GM20431 (cell line): ENCODE data around the gene PCNX2.

ENCODE experiments used
- in situ Hi-C: fragments of 300-500 bp; cut with MseI, MboI; formaldehyde crosslinking; loops from one replicate; pipeline ENCODE4 v1.15.0; 2020; ENCODE audit warnings: low sequenced_read_pairs; ENCODE audit not compliant: unreplicated experiment

PCNX2 gene

DNA sequence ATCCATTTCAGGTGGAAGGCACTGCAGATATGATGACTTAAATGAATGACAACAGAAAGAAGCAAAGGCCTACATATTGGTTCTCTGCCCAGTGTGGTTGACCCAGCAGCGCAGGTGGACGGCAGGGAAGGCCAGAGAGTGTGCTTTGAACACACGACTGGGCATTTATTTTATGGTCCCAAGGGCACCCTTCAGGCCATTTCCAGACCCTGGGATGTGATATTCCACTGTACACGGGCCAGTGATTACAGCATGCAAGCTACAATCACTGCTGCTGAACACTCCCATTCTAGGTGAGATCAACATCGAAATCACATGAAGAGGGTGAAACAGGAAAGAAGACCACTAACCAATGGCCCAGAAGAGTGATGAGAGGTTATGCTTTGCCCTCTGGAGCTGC lies 33.8 kb downstream of the PCNX2 start:
- in situ Hi-C loops: no loop called here

DNA sequence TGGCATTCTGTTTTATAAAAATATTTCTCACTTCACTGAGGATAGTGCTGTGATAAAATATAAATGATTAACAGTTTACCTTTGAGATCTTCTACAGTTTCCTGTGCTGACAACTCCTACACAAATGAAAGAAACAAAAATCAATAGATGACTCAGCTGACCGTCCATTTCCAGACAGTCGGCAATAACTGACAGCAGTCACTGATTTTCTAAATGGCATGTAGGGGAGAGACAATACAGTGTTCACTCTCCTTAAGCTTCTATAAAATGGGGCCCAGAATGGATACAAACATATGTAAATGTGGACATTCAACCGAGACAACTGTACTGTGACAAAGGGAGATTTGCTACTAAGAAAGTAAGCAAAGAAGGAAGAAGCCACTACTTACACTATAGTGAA lies 34.3 kb downstream of the PCNX2 start:
- in situ Hi-C loops: no loop called here

DNA sequence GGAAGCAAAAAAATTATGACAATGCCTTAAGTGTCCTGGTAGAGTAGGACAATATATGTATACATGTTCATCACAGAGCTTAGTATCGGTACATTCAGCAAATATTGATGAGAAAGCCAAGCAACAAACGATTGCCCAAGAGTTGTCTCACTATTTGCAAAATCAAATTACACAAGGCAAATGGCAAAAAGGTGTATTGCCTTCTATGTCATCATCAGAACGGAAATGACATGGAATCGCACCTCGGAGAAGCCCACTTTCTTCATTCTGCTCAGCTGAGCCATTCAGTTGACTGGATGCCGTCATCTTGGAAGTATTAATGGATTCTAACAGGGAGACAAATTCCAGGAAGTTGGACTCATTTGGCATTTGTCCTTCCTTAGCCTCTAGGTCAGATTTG lies 37.7 kb downstream of the PCNX2 start:
- in situ Hi-C loops: no loop called here

DNA sequence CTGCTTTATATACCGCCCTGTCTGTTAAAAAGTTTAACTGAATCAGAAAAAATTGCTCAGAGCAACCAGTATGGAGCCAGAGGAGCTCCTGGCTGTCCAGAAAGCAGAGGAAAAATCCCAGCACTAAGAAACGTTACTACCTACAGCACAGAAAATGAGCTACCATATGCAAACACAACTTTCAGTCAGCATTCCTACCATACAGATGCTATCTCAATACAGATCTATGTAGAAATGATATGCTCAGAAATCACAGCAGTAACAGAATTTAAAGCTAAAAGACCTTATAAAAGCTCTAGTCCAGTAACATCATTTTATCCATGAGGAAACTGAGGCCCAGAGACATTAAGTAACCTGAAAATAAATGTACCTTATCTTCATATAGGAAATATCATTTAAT lies 38.7 kb downstream of the PCNX2 start:
- in situ Hi-C loops: no loop called here

DNA sequence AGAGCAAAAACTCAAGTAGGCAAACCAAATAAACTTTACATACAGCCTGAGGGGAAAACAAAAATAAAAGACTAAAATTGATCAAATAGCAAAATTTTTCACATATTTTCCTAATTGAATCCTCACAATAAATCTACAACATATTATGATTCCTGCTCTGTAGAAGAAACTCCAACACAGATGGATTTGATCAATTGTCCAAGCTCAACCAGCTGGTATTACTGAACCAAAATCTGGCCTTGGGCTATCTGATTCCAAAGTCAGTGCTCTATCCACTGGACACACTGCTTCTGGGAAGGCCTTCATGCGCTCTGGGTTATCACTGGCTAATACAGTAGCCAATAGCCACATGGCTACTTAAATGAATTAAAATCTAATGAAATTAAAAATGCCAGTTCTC lies 39.3 kb downstream of the PCNX2 start:
- in situ Hi-C loops: no loop called here

DNA sequence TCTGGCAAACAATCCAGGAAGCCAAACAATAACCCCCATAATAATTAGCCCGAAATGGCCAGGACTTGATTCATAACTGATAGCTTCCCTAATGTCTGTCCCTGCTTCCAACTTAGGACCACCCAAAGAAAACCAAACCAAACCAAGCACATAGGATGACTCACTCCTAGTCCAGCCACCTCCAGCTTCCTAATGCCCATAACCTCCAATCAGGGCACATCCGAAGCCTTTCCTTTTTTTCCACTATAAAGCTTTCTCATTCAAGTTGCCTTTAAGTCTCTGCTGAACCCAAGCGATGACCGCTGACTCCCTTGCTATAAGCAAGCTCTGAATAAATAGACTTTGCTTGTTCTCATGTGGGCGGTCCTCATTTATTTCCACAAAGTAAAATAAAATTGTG lies 40.4 kb downstream of the PCNX2 start:
- in situ Hi-C loops: no loop called here

DNA sequence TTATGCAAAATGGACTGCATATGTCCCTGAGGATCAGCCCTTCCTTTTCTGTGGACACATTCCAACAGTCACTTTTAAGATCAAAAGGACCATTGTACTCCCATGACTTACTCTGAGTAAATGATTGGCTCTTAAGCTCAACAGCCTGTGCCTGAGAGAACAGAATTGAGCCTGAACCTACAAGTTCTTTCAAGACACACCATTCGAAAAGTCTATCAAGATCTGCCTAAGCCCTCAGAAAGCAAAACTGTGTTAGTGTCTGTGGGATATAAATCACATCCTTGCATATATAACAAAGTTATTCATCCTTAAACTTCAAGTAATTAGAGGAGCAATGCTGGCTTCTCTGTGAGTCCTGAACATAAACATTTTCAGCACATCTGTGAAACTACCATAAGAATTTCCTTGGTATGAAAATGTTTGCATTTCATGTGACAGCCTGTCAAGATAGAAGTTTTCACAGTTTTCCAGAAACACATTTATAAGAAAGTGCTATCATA lies 41.6 kb downstream of the PCNX2 start:
- in situ Hi-C loops: no loop called here

DNA sequence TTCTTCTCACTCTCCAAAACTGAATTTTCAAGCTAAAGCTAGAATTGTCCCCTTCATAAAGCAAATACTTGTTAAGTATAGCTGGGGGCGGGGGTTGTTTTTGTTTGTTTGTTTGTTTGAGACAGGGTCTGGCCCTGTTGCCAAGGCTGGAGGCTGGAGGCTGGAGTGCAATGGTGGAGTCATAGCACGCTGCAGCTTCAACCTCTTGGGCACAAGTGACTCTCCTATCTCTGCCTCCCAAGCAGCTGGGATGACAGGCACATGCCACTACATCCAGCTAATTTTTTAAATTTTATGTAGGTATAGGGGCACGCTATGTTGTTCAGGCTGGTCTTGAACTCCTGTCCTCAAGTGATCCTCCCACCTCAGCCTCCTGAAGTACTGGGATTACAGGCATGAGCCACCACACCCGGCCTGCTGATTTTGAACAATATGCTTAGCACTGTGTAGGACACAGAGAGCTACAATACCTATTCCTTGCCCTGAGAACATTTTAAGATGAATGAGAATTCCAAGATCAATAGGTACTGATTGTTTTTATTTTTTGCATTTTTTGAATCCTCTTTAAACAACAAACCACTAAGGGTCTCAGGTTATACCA lies 42.2 kb downstream of the PCNX2 start:
- in situ Hi-C loops: no loop called here

DNA sequence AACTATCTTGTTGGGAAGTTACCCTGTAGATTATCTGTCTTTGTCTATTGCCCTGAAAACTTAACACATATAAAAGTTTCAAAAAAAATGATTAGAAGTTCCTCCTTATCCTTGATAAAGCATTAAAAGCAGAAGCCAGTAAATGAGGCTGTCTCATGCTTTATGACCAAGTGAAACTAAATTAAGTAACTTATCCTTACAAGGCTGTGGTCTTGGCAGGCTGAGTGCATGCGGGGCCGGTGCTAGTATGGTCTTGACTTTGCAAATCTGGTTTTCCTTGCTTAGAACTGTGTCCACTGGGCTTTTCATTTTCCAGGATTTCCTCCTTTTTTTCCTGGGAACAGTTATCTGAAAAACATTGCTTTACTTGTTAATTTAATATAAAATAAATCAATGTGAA lies 43.1 kb downstream of the PCNX2 start:
- in situ Hi-C loops: no loop called here

DNA sequence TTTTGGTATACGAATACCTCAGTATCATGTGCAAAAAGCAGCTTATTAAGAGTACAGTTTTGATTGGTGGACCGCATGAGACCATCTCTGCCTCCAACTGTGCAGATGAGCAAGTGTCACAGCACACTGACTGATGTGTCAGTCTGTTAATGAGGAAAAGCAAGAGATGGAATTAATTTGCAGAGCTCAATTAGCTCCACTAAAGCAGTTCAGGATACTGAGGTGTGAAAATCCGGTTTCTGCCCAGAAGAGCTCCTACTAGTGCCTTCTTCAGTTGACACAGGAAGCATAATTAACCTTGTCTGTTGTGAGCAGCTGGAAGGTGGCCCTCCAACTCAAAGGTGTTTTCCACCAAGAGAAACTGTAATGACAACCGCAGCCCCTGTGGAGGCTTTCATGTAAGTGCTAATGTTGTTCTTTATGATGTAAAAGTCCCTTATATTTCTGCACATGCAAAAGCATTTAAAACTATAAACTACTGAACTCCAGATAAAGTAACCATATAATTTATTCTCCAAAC lies 44.3 kb downstream of the PCNX2 start:
- in situ Hi-C loops: no loop called here

DNA sequence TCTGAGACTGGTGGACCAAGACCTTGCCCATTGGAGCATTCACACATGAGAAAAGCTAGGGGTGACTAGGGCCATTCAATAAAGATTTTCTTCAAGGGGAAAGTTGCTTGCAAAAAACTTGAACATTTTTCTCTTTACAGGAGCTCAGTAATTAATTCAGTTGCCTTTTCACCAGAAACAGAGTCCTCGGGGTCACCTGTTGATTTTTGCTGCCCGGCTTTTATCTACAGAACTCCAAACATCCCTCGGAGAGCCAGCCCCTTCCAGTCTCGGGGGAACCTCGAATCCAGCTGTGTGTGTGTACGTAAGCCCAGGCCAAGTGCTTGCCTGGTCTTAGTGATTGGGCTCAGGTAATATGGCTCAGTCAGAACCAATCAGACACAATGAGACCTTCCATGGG lies 47.5 kb downstream of the PCNX2 start:
- in situ Hi-C loops: loop anchor here (25.0 kb wide), 1 partner anchor 611 kb away; the partner anchor contains the start of gene SIPA1L2

DNA sequence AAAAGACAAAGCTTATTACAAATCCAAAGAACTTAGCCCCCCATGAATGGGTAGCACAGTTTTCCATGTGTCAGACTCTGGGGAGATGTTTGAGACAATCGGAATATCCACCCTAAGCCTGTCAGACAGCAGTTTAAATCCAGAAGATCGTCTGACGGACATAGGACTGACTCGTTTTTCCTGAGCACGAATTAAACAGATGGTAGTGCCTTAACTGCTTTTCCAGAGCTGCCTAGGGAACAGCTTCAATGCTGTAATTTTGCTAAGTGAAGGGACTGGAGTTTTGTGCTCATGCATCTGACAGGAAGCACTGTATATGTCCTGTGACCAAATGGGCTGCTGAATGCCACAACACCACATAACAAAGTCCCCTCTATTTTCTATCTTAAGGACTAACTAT lies 48.6 kb downstream of the PCNX2 start:
- in situ Hi-C loops: loop anchor here (25.0 kb wide), 1 partner anchor 610 kb away; the partner anchor contains the start of gene SIPA1L2

DNA sequence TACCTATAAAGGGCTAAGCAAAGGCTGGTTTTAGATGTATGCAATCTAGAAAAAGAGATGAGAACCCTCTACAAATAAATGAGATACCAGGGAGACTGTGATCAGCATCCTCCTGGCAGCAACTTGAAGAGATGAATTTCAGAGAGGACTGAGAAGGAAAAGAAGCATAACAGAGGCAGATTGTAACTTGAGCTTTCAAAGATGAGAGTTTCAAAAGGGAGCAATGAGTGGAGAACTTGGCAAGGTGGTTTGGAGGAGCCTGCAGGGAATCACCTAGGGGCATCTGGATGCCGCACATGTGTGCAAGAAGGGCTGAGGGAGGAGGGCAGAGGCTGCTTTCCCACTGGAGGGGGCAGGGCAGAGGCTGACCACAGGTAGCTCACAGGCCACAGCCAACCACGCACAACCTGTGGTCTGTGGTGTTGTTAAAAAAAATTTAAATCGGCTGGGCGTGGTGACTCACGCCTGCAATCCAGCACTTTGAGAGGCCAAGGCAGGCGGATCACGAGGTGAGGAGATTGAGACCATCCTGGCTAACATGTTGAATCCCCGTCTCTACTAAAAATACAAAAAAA lies 50.2 kb downstream of the PCNX2 start:
- in situ Hi-C loops: loop anchor here (25.0 kb wide), 1 partner anchor 608 kb away; the partner anchor contains the start of gene SIPA1L2

DNA sequence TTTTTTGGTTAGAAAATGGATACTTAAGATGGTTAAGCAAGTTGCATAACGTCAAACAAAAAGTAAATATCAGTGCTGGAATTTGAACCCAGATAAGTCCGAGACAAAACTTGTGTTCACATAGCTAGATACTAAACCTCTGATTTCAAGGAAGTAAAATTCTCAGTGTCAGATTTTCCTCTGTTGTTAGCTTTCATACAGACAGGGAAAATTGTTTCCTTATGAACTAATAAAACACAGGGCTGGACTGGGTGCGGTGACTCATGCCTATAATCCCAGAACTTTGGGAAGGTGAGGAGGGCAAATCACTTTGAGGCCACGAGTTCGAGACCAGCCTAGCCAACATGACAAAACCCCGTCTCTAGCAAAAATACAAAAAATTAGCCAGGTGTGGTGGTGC lies 51.3 kb downstream of the PCNX2 start:
- in situ Hi-C loops: loop anchor here (25.0 kb wide), 1 partner anchor 607 kb away; the partner anchor contains the start of gene SIPA1L2

DNA sequence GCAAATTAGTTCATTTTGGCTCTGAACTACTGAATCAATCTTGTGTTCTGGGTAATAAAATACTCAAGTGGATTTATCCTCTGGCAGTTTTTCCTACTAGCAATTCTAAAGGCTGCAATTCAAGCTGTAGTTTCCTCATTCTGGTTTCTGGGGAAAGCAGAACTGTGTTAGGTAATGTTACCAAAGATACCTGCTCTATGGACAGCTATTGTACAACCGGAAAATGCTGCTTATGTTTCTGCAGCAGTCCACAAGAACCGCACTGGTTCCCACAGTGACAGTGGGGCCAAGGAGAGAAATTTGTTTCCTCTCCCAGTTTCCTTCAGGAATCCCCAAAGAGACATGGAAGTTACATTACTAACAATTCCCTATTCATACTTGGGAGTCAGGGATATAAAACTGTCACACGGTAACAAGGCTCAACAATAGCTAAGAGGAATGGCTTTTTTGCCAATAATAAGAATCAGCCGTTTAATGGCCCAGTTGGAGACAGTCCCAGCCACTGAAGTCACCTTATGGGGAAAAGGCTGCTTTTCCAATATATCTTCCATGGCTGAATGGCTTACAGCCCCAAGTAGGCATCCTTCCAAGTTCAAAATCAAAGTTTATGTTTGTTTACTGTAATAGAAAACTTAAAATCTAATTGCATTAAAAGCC lies 52.6 kb downstream of the PCNX2 start:
- in situ Hi-C loops: loop anchor here (25.0 kb wide), 1 partner anchor 606 kb away; the partner anchor contains the start of gene SIPA1L2

DNA sequence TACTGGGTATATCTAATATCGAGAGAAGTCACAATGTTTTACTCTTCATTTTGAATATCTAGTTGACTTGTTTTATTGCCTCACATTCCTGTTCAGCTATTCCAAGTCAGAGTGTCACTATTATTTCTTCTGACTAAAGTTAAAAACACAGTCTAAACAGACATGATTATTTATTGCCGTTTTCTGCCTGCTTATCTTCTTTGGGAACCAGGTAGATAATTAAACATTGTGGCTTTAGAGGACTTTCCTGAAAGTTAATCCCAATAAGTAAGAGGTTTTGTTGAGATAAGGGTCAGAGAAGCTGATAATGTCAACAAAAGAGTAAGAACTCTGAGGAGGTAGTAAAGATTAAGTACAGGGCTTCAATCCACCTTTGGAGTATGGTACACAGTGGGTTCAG lies 53.8 kb downstream of the PCNX2 start:
- in situ Hi-C loops: loop anchor here (25.0 kb wide), 1 partner anchor 604 kb away; the partner anchor contains the start of gene SIPA1L2

DNA sequence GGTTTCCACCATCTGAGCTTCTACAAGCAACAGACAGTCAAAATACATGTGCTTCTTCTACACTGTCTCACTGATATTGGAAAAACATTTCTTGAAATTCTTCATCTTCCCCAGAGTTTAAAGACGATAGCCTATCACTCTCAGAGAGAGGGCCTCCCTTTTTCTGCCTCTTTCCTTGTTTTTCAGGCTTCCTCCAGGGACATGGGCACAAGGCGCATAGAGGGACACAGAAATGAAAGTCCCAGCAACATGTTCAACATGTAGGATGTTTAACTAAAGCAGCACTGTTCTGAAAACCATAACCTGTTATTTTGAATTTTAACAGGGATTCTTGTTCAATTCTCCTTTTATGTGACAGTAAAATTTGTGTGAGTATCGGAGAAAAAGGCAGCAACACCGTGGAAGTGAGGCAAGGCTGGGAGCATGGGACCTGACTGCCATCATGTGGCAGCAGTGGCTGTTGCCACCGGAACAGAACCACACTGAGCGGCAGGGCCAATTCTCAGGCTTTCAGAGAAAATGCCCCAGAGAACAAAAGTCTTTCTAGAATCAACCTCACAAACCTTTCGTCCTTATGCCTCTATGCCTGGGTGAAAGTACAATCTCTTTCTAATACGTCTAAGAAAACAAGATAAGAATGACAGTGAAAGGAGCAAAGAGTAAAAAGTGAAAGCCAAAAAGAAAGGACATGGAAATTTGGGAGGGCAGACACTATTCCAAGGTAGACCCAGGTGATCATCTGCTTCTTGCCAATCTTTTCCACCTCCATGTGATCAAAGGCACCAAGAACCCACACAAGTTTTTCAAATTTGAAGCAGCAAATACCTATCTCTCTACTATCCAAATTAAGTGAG lies 54.5 kb downstream of the PCNX2 start:
- in situ Hi-C loops: loop anchor here (25.0 kb wide), 1 partner anchor 604 kb away; the partner anchor contains the start of gene SIPA1L2

DNA sequence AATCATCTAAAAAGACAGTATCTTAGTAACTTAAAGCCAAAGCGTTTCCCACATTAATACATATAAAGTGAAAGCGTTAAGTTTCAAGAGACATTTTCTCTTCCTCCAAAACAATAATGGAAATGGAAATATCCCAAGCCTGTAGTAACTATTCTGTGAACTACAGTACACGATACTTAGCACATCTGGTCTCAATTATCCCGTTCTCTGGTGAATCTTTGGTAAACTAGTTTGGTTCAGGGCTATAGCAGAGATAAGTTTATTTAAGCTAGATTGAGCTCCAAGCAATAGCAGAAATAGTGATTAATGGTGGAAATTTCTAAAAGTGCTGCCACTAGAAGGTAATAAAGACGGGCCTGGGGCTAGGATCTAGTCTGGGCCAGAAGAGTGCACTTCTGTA lies 55.2 kb downstream of the PCNX2 start:
- in situ Hi-C loops: loop anchor here (25.0 kb wide), 1 partner anchor 603 kb away; the partner anchor contains the start of gene SIPA1L2

DNA sequence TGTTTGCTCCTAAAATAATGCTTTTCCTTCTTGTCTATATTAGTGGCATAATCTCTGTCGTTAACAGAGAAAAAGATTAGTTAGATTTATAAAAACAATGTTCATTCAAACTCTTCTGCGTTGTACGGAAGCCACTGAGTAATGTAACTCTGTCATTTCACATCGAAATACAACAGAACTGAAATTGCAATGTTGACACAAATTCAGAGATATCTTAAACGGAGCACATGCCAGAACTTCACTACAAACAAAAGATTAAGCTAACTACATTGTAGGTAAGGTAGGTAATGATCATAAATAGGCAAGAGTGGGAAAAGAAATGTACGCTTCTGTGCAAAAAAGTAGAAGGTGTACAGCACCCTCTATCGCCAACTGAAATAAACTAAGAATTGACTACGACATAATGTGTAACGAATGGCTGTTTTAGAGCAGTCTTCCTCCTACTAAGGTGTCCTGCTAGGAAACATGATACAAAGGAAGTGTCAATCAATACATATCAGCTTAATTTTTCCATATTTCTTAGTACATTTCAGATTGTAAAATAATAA lies 56.6 kb downstream of the PCNX2 start:
- in situ Hi-C loops: loop anchor here (25.0 kb wide), 1 partner anchor 602 kb away; the partner anchor contains the start of gene SIPA1L2
